DND-41 (cell line): ENCODE results near the gene ACAT2.

ENCODE experiments used
- CTCF ChIP-seq: IDR thresholded peaks from 2 replicates; pipeline ENCODE4 v1.5.1; 2012; ENCODE audit warnings: borderline replicate concordance, low read length, moderate library complexity, mild to moderate bottlenecking; ENCODE audit not compliant: poor library complexity, severe bottlenecking; ENCODE audit errors: extremely low read depth
- EZH2 ChIP-seq: IDR thresholded peaks from 3 replicates; pipeline ENCODE4 v1.6.1; 2012; ENCODE audit warnings: borderline replicate concordance, low read depth, mild to moderate bottlenecking, moderate library complexity, low read length, inconsistent platforms; ENCODE audit not compliant: severe bottlenecking

- TF ChIP-seq CTCF = no peak
- no peak for TF ChIP-seq EZH2
These were observed 16.3 kb downstream of the ACAT2 start for GRCh38 chr6:159778131-159778530.
